NOMO-1 treated with DMSO at 0.1 percent for 48 hours (cell line): ENCODE measurements around the gene FARP2.
"Not testable (repeated sequence)": the region's sequence is repeated elsewhere in the genome, so short reads cannot be mapped to it uniquely, and the experiment has no call there.

Experiments used
- DNase-seq: peaks from one replicate; lab custom pipeline; 2025; ENCODE audit not compliant: unreplicated experiment; lab: John Stamatoyannopoulos, UW

Gene FARP2

GRCh38 chr2:241366678-241367077 is 10.6 kb downstream of the FARP2 start:
- DNase-seq = no peak

- DNase-seq = no peak
Observed at GRCh38 chr2:241368643-241369042, 12.6 kb downstream of the FARP2 start.

GRCh38 chr2:241372361-241372992 is 16.4 kb downstream of the FARP2 start:
- no peak for DNase-seq

GRCh38 chr2:241373446-241373845 is 17.4 kb downstream of the FARP2 start:
- DNase-seq = no peak

GRCh38 chr2:241373906-241374305 is 17.8 kb downstream of the FARP2 start:
- DNase-seq = not testable (repeated sequence)

GRCh38 chr2:241375300-241375699 is 19.2 kb downstream of the FARP2 start:
- no peak for DNase-seq

- DNase-seq = no peak
Observed at GRCh38 chr2:241376808-241377207, 20.7 kb downstream of the FARP2 start.

GRCh38 chr2:241378816-241379215 is 22.7 kb downstream of the FARP2 start:
- no peak for DNase-seq

- DNase-seq = no peak
Observed at GRCh38 chr2:241379481-241380480, 23.7 kb downstream of the FARP2 start.

- DNase-seq = peak; percentile 35
Observed at GRCh38 chr2:241381872-241382271, 25.8 kb downstream of the FARP2 start.

- not testable (repeated sequence) for DNase-seq
Observed at GRCh38 chr2:241385450-241385849, 29.4 kb downstream of the FARP2 start.

- DNase-seq = no peak
Observed at GRCh38 chr2:241386519-241386918, 30.4 kb downstream of the FARP2 start.

GRCh38 chr2:241389697-241390096 is 33.6 kb downstream of the FARP2 start:
- DNase-seq = no peak

- DNase-seq = no peak
Observed at GRCh38 chr2:241390301-241391206, 34.5 kb downstream of the FARP2 start.

- no peak for DNase-seq
Observed at GRCh38 chr2:241391892-241392665, 36.0 kb downstream of the FARP2 start.

GRCh38 chr2:241392753-241393152 is 36.7 kb downstream of the FARP2 start:
- DNase-seq = not testable (repeated sequence)

GRCh38 chr2:241393524-241394196 is 37.6 kb downstream of the FARP2 start:
- DNase-seq = no peak

- not testable (repeated sequence) for DNase-seq
Observed at GRCh38 chr2:241396809-241397208, 40.7 kb downstream of the FARP2 start.
